Cardiac muscle cell (in vitro differentiated cells and primary cell): ENCODE results near the gene ZNF638. TPM values are rescaled to one million over a fixed set of nuclear protein-coding genes. Genes with fewer than 3 reads are reported as not detected.

ENCODE experiments used
- DNase-seq, 2 donors: peaks; one replicate each; pipeline versions ENCODE4 v3.0.0 to v3.0.0-alpha.2; 2010 to 2017; ENCODE audit warnings: low read depth in 1 of 2, low spot score in 1 of 2
- H3K27ac ChIP-seq: fragments of 200-600 bp; sonication (generic); 2 replicates; pipeline ENCODE4 v1.5.1; 2016
- H3K27me3 ChIP-seq: fragments of 200-600 bp; sonication (generic); 2 replicates; pipeline ENCODE4 v1.6.0; 2016; ENCODE audit warnings: control low read depth
- H3K36me3 ChIP-seq: fragments of 200-600 bp; sonication (generic); 2 replicates; pipeline ENCODE4 v1.5.1; 2016; ENCODE audit warnings: control low read depth
- H3K4me1 ChIP-seq: fragments of 200-600 bp; sonication (generic); 2 replicates; pipeline ENCODE4 v1.8.1; 2017; ENCODE audit warnings: low read depth, mild to moderate bottlenecking, mixed run types
- H3K4me3 ChIP-seq: fragments of 200-600 bp; sonication (generic); 2 replicates; pipeline ENCODE4 v1.5.1; 2016; ENCODE audit warnings: mild to moderate bottlenecking
- H3K9me3 ChIP-seq: fragments of 200-600 bp; sonication (generic); 2 replicates; pipeline ENCODE4 v1.5.1; 2017; ENCODE audit warnings: low read depth, mild to moderate bottlenecking, control low read depth
- polyA plus RNA-seq: library from polyadenylated mRNA; unstranded; fragments of >200 nt; fragmentation: Nextera tagmentation; extraction: Ambion mirVana; gene quantifications from 2 replicates; pipeline ENCODE4 v1.2.1, GENCODE V29; 2016
- total RNA-seq: library from RNA; depleted of rRNA; stranded (reverse); fragments of >200 nt; gene quantifications from 2 replicates; pipeline ENCODE4 v1.2.3, GENCODE V29; 2016
- TF ChIP-seq, protein P1 (sequence below): IDR thresholded peaks from 2 replicates; pipeline ENCODE4 v1.5.1; 2012; ENCODE audit warnings: low read depth, mild to moderate bottlenecking, low read length

Gene ZNF638
- total and polyA plus RNA-seq, 2 experiments from 2014 or later: 70.5 to 223 TPM

GRCh38 chr2:71462641-71463341 is 131.2 kb downstream of the ZNF638 start:
- DNase-seq: no peak
- peaks cover 5% of the 10 kb centered on the region for H3K4me1 ChIP-seq
- TF ChIP-seq, protein P1, sequence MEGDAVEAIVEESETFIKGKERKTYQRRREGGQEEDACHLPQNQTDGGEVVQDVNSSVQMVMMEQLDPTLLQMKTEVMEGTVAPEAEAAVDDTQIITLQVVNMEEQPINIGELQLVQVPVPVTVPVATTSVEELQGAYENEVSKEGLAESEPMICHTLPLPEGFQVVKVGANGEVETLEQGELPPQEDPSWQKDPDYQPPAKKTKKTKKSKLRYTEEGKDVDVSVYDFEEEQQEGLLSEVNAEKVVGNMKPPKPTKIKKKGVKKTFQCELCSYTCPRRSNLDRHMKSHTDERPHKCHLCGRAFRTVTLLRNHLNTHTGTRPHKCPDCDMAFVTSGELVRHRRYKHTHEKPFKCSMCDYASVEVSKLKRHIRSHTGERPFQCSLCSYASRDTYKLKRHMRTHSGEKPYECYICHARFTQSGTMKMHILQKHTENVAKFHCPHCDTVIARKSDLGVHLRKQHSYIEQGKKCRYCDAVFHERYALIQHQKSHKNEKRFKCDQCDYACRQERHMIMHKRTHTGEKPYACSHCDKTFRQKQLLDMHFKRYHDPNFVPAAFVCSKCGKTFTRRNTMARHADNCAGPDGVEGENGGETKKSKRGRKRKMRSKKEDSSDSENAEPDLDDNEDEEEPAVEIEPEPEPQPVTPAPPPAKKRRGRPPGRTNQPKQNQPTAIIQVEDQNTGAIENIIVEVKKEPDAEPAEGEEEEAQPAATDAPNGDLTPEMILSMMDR: no peak

GRCh38 chr2:71463342-71463654 is 131.7 kb downstream of the ZNF638 start:
- Histone ChIP-seq H3K4me3 (no peak overlapping the region), H3K27ac (no peak overlapping the region), H3K4me1 (peaks cover 3% of the 10 kb centered on the region), H3K27me3 (peaks cover 28% of the 10 kb centered on the region), H3K36me3 (no peaks in the 10 kb centered on the region), H3K9me3 (no peaks in the 10 kb centered on the region)
- TF ChIP-seq, protein P1: no peak
- DNase-seq: no peak

More at GRCh38 chr2:71462641-71463341, 131.2 kb downstream of the ZNF638 start:
- no peak overlapping the region for H3K27ac ChIP-seq
- H3K27me3 ChIP-seq: peaks cover 23% of the 10 kb centered on the region
- H3K4me3 ChIP-seq: no peak overlapping the region
- H3K36me3 ChIP-seq: no peaks in the 10 kb centered on the region
- H3K9me3 ChIP-seq: no peaks in the 10 kb centered on the region

- TF ChIP-seq, protein P1: no peak
- H3K27ac ChIP-seq: no peak overlapping the region
- H3K9me3 ChIP-seq: no peaks in the 10 kb centered on the region
- no peak overlapping the region for H3K4me3 ChIP-seq
- no peaks in the 10 kb centered on the region for H3K36me3 ChIP-seq
- H3K4me1 ChIP-seq: peaks cover 4% of the 10 kb centered on the region
- H3K27me3 ChIP-seq: peaks cover 29% of the 10 kb centered on the region
- DNase-seq: no peak
Measured at GRCh38 chr2:71464389-71464788, 132.8 kb downstream of the ZNF638 start.

DNA sequence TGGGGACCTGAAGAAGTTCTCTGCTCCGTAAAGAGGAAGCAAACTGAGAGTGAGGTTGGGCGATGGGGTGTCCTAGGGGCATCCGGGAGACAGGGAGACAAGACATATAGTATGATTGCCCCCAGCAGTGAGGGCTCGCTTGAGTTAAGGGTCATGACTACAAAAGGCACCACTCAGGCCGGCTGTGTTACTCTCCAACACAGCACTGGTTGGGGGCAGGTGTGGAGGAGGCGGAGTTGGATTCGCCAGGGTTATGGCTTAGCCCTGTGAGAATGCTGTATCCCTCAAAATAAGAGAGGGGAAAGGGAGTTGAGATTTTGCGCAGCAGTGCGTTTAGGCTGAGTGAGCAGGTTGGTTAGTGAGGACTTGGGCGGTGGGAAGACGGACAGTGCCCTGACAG is 133.8 kb downstream of the ZNF638 start:
- H3K36me3 ChIP-seq: no peaks in the 10 kb centered on the region
- H3K9me3 ChIP-seq: no peaks in the 10 kb centered on the region
- H3K27ac ChIP-seq: no peak overlapping the region
- no peak for DNase-seq
- no peak overlapping the region for H3K4me3 ChIP-seq
- TF ChIP-seq, protein P1: no peak
- peaks cover 10% of the 10 kb centered on the region for H3K4me1 ChIP-seq
- peaks cover 29% of the 10 kb centered on the region for H3K27me3 ChIP-seq

DNA sequence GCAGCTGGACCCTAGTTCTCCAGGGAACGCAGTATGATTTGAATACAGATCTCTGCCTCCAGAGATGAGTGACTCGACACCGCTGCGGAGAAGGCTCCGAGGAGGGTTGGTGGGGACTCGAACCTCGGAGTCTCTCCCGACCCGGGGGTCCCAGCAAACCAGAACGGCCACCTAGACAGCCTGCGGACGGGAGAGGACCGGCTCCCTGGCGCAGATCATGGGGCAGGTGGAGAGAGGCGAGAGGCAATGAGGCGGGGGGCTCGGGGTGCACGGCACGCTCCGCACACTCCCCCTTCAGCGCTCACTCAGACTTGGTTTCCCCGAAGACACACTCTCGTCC is 134.3 kb downstream of the ZNF638 start:
- TF ChIP-seq, protein P1: no peak
- peak overlapping the region; percentile 53 for H3K4me3 ChIP-seq
- peaks cover 29% of the 10 kb centered on the region for H3K27me3 ChIP-seq
- H3K27ac ChIP-seq: no peak overlapping the region
- H3K36me3 ChIP-seq: no peaks in the 10 kb centered on the region
- H3K9me3 ChIP-seq: no peaks in the 10 kb centered on the region
- H3K4me1 ChIP-seq: peaks cover 10% of the 10 kb centered on the region
- no peak for DNase-seq
